Duodenal mucosa (tissue), 2 donors: ENCODE measurements around the gene NAT14.
A peak's percentile ranks its signal among the peaks of the same experiment; 100 is the strongest.

Experiments
- H3K27ac ChIP-seq: one replicate; pipeline ENCODE4 v1.7.0; 2013; ENCODE audit warnings: low read depth, low read length
- H3K27me3 ChIP-seq, 2 donors: one replicate each; pipeline ENCODE4 v1.7.0; 2013; ENCODE audit warnings: low read length in 2 of 2, control low read depth in 1 of 2; ENCODE audit not compliant: insufficient read depth in 2 of 2, control insufficient read depth in 1 of 2
- H3K36me3 ChIP-seq, 2 donors: one replicate each; pipeline ENCODE4 v1.7.0; 2013; ENCODE audit warnings: low read length in 2 of 2, control low read depth in 1 of 2; ENCODE audit not compliant: insufficient read depth in 2 of 2, control insufficient read depth in 1 of 2
- H3K4me1 ChIP-seq, 2 donors: one replicate each; pipeline ENCODE4 v1.7.0; 2013; ENCODE audit warnings: low read length in 2 of 2, control low read depth in 1 of 2; ENCODE audit not compliant: insufficient read depth in 2 of 2, control insufficient read depth in 1 of 2
- H3K4me3 ChIP-seq, 2 donors: one replicate each; pipeline ENCODE4 v1.7.0; 2013; ENCODE audit warnings: low read length in 2 of 2, low read depth in 1 of 2
- H3K9ac ChIP-seq, 2 donors: one replicate each; pipeline ENCODE4 v1.7.0; 2013; ENCODE audit warnings: low read length in 2 of 2, low read depth in 1 of 2
- H3K9me3 ChIP-seq, 2 donors: one replicate each; pipeline ENCODE4 v1.7.0; 2013; ENCODE audit warnings: low read length in 2 of 2, control low read depth in 1 of 2; ENCODE audit not compliant: control insufficient read depth in 1 of 2

NAT14 gene

DNA sequence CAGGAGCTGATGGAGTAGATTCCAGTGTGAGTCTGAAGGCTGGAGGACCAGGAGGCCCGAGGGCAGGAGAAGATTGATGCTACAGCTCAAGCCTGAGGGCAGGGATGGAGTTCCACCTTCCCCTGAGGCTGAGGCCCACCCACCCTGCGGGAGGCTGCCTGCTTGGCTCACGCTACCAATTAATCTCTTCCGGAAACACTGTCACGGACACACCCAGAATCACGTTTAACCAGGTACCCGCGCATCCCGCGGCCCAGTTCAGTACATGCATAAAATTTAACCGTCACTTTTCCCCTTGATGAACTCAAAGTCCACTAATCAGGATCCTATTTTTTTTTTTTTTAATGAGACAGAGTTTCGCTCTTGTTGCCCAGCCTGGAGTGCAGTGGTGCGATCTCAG lies 13.7 kb upstream of the NAT14 start:
- H3K27ac ChIP-seq = no peak overlapping the region
- H3K27me3 ChIP-seq = peaks cover 0 to 4% of the 10 kb centered on the region in 2 donors

GRCh38 chr19:55472463-55472862 lies 12.5 kb upstream of the NAT14 start:
- Histone ChIP-seq H3K9ac (no peak overlapping the region), H3K27me3 (no peaks in the 10 kb centered on the region)

More for the DNA sequence above, 13.7 kb upstream of the NAT14 start:
- no peak overlapping the region for H3K9ac ChIP-seq
- no peaks in the 10 kb centered on the region for H3K9me3 ChIP-seq
- peaks cover 9 to 19% of the 10 kb centered on the region in 2 donors for H3K4me1 ChIP-seq
- H3K4me3 ChIP-seq = no peak overlapping the region
- no peaks in the 10 kb centered on the region for H3K36me3 ChIP-seq

DNA sequence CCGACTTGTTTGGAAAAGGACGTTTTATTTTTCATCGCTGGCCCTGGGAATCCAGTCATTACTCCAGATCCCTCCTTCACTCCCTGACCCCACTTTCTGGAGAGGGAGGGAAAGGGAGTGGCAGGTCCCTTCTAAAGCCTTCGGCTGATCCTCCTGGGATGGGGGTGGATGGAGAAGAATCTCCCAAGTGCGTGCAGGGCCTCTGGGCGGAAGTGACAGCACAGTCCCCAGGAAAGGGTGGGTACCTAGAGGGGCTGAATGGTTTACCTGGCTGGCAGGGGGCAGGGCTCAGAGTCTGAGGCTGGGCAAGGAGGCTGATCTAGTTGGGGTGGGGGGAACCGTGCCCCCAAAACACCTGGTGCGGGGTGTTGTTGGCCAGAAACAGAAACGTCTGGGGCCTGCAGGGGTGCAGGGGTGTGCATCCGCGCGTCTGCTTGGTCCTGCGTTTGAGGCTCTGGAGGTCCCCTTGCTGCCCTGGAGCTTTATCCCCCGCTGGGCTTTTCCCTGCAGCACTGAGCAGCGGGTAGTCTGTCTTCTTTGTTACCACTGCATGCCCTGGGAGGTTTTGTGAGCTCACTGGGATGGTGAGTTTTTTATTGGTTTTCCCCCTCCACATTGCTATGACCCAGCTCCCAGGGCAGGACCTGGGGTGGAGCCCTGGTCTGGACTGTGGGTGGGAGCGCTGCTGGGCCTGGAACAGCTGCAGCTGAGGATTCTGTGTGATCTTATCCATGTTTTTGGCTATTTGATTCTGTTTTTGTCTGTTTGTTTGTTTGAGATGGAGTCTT lies 11.6 kb upstream of the NAT14 start:
- H3K9me3 ChIP-seq = no peaks in the 10 kb centered on the region
- no peak overlapping the region for H3K4me3 ChIP-seq
- H3K27me3 ChIP-seq = no peaks in the 10 kb centered on the region
- H3K27ac ChIP-seq = no peak overlapping the region
- no peaks in the 10 kb centered on the region for H3K36me3 ChIP-seq
- H3K4me1 ChIP-seq = peaks cover 11 to 16% of the 10 kb centered on the region in 2 donors
- H3K9ac ChIP-seq = no peak overlapping the region

More at GRCh38 chr19:55472463-55472862, 12.5 kb upstream of the NAT14 start:
- Histone ChIP-seq H3K4me3 (no peak overlapping the region), H3K9me3 (no peaks in the 10 kb centered on the region), H3K36me3 (no peaks in the 10 kb centered on the region), H3K27ac (no peak overlapping the region), H3K4me1 (peaks cover 11 to 18% of the 10 kb centered on the region in 2 donors)

DNA sequence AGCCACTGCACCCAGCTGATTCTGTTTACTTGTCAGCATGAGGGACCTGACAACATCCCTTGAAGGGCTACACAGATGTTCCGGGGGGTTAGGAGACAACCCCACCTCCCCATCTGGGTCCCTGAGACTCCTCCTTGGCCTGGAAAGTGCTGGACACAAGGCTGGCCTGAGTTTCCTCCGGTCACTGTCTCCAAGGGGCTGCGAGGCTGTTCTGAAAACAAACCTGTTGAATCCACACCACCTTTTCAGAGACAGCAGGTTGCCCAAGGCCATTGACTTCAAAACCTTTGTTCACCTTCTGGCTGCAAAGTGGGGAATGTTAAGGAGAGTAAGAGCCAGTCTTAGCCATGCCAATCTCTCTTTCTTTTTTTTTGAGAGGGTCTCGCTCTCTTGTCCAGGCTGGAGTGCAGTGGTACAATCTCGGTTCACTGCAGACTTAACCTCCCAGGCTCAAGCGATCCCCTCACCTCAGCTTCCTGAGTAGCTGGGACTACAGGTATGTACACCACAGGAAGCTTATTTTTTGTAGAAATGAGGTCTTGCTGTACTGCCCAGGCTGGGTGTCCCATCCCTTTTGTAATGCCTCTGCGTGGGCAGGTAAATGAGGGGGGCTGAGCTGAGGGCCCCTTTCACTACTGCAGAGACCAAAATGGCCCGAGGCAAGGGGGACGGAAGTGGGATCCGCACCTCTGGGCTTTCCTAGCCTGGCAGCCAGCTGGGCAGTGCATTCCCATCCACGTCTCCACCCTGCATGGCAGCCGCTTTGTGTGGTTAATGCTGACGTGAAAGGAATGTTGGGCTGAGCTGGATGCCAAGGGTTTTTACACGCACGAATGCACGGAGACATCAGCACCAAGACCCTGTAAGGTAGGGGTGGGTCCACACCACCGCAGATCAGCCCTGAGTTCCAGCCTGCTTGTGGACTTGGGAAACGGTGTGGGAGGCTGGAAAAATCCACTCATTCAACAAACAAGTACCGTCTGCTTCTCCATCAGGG lies 10.4 kb upstream of the NAT14 start:
- Histone ChIP-seq H3K27ac (no peak overlapping the region), H3K36me3 (no peaks in the 10 kb centered on the region), H3K4me3 (no peak overlapping the region), H3K4me1 (peaks cover 11 to 16% of the 10 kb centered on the region in 2 donors), H3K27me3 (no peaks in the 10 kb centered on the region), H3K9me3 (no peaks in the 10 kb centered on the region), H3K9ac (no peak overlapping the region)

GRCh38 chr19:55476100-55476775 lies 8.8 kb upstream of the NAT14 start, which contains the start of gene ZNF628:
Gene ZNF628, plus strand, starts transcription at chr19:55476617. Its CDS starts 3,294 bp downstream, at chr19:55479911.
- Histone ChIP-seq H3K4me3 (peak within 1 kb of the TSS; percentile 79 to 97), H3K9ac (peak within 1 kb of the TSS; percentile 57 to 64), H3K27me3 (no peaks in the 10 kb centered on the region), H3K9me3 (no peaks in the 10 kb centered on the region), H3K27ac (peak within 1 kb of the TSS; percentile 88), H3K36me3 (no peaks in the 10 kb centered on the region), H3K4me1 (peaks cover 9 to 13% of the 10 kb centered on the region in 2 donors)

GRCh38 chr19:55477905-55478304 lies 7.1 kb upstream of the NAT14 start:
- Histone ChIP-seq H3K4me1 (peaks cover 6 to 12% of the 10 kb centered on the region in 2 donors), H3K27ac (no peak overlapping the region), H3K36me3 (peaks cover 0 to 5% of the 10 kb centered on the region in 2 donors), H3K9ac (no peak overlapping the region), H3K9me3 (no peaks in the 10 kb centered on the region), H3K4me3 (no peak overlapping the region), H3K27me3 (no peaks in the 10 kb centered on the region)

GRCh38 chr19:55478364-55478763 lies 6.6 kb upstream of the NAT14 start:
- H3K27ac ChIP-seq = no peak overlapping the region
- H3K9ac ChIP-seq = no peak overlapping the region
- H3K27me3 ChIP-seq = no peaks in the 10 kb centered on the region
- H3K4me3 ChIP-seq = no peak overlapping the region
- H3K36me3 ChIP-seq = peaks cover 0 to 7% of the 10 kb centered on the region in 2 donors
- peaks cover 6 to 12% of the 10 kb centered on the region in 2 donors for H3K4me1 ChIP-seq
- H3K9me3 ChIP-seq = no peaks in the 10 kb centered on the region

DNA sequence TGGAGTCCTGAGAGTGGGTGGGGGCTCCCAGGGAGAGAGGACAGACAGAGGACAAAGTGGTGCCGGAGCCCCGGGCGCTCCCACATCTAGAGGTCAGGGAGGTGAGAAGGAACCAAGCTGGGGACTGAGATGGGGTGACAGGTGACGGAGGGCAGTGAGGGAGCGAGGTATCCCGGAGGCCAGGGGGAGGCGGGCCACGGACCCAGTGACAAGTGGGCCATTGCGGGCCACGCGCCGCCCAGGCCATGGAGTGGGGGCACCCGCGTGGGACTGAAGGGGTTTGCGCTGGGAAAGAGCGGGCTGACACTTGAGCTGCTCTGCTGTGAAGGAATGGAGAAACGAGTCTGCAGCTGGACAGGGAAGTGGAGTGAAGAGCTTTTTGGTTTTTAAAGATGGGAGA lies 5.9 kb upstream of the NAT14 start:
- Histone ChIP-seq H3K4me3 (no peak overlapping the region), H3K27me3 (no peaks in the 10 kb centered on the region), H3K9me3 (no peaks in the 10 kb centered on the region)

GRCh38 chr19:55479451-55480230 lies 5.3 kb upstream of the NAT14 start:
- Histone ChIP-seq H3K9ac (no peak overlapping the region), H3K4me1 (peaks cover 12 to 20% of the 10 kb centered on the region in 2 donors), H3K4me3 (no peak overlapping the region), H3K9me3 (no peaks in the 10 kb centered on the region), H3K36me3 (peaks cover 0 to 7% of the 10 kb centered on the region in 2 donors), H3K27ac (no peak overlapping the region), H3K27me3 (peaks cover 0 to 2% of the 10 kb centered on the region in 2 donors)

More for the DNA sequence above, 5.9 kb upstream of the NAT14 start:
- Histone ChIP-seq H3K36me3 (peaks cover 0 to 7% of the 10 kb centered on the region in 2 donors), H3K27ac (no peak overlapping the region), H3K9ac (no peak overlapping the region), H3K4me1 (peaks cover 6 to 14% of the 10 kb centered on the region in 2 donors)
